ENCODE data around the gene OR2T4. TPM values are rescaled to one million over a fixed set of nuclear protein-coding genes. Genes with fewer than 3 reads are reported as not detected.

The OR2T4 gene
- total and polyA plus RNA-seq, 10 of the 15 experiments (the other 5 are each of a cell fraction or from before 2014, with no cell fraction given) = 0.22 to 0.30 TPM; not detected in 8

DNA sequence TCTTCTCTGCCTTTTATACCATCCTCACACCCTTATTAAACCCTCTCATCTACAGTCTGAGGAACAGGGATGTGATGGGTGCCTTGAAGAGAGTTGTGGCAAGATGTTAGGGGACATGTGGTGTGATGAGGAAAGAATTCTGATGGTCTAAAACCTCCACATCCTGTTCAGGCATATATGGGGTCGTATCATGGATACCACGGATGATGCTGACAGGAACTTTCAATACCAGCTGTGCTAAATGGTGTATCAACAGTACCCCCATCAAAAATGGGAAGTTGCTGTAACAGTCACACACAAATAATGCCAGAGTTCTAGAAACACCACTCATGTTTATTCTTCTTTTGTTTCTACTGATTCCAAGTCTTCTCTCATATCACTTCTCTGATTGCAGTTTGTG, 27.0 kb downstream of the OR2T4 start:
- Histone ChIP-seq H3K27me3 (replicated peaks in 1 of 2; ENCODE audit: control insufficient read depth in 2 of 2, insufficient read depth in 2 of 2, low read length in 1 of 2) (no peaks in the 10 kb centered on the region), H3K4me1 (ENCODE audit: control insufficient read depth, insufficient read depth, low read length) (no peaks in the 10 kb centered on the region), H3K4me2 (ENCODE audit: control insufficient read depth, insufficient read depth) (no peak overlapping the region), H2AFZ (ENCODE audit: control insufficient read depth, low read depth, low read length) (no peak overlapping the region), H3K79me2 (ENCODE audit: control insufficient read depth, insufficient read depth, low read length) (no peaks in the 10 kb centered on the region), H3K36me3 (ENCODE audit: control insufficient read depth in 2 of 2, insufficient read depth in 2 of 2, low read length in 1 of 2) (no peaks in the 10 kb centered on the region), H3K9me3 (replicated peaks; ENCODE audit: control insufficient read depth, insufficient read depth, low read length) (no peaks in the 10 kb centered on the region), H4K20me1 (ENCODE audit: control insufficient read depth, insufficient read depth) (no peaks in the 10 kb centered on the region), H3K4me3 (no peak overlapping the region), H3K9ac (ENCODE audit: control insufficient read depth, insufficient read depth, low read length) (no peak overlapping the region), H3K27ac (ENCODE audit: control insufficient read depth, insufficient read depth) (no peak overlapping the region)
- in situ Hi-C loops (cut with MboI) = no loop called here
- ATAC-seq (no peak), FAIRE-seq (no peak), DNase-seq (ENCODE audit: low read depth, low spot score) (no peak)
- no TSS peak for BruUV-seq (replicated peaks)
- intact Hi-C loops (cut with micrococcal nuclease; ENCODE audit: unreplicated experiment) = no loop called here
- WGBS (ENCODE audit: insufficient coverage, insufficient replicate concordance, low lambda C conversion rate, missing lambda C conversion rate) = 3% methylated on average over 2 of the region's 2 CpGs
- POLR2A ChIA-PET = no interaction called here
- CTCF ChIA-PET = no interaction called here
- SMC1A ChIA-PET (ENCODE audit: uncharacterized antibody, unreplicated experiment) = interaction anchor here (1.1 kb wide), 1 partner anchor 30 kb away, joined by 3 read pairs; no protein-coding TSS in a partner anchor
- RAD21 ChIA-PET (ENCODE audit: unreplicated experiment) = no interaction called here
- no peak for TF ChIP-seq LARP7 (IDR thresholded peaks at IDR 0.05)
- no peak for TF ChIP-seq FOXM1 (IDR thresholded peaks at IDR 0.05; ENCODE audit: low read depth, low read length)
- no peak for TF ChIP-seq NRF1 (conservative IDR thresholded peaks at IDR 0.05; ENCODE audit: low read depth, low read length)
- TF ChIP-seq POU2F2 (IDR thresholded peaks at IDR 0.05; ENCODE audit: borderline replicate concordance, low read depth, low read length) = no peak
- TF ChIP-seq RELA (IDR thresholded peaks at IDR 0.05; ENCODE audit: borderline replicate concordance, partially characterized antibody) = no peak
- TF ChIP-seq HCFC1 (IDR thresholded peaks at IDR 0.05; ENCODE audit: low read length) = no peak
- TF ChIP-seq ASH2L (IDR thresholded peaks at IDR 0.05; ENCODE audit: borderline replicate concordance, low read depth) = no peak
- no peak for TF ChIP-seq SREBF2 (IDR thresholded peaks at IDR 0.05; ENCODE audit: low read length)
- TF ChIP-seq SREBF1 (IDR thresholded peaks at IDR 0.05; ENCODE audit: low read length) = no peak
- no peak for TF ChIP-seq ZBED1 (IDR thresholded peaks at IDR 0.05; ENCODE audit: borderline replicate concordance)
- no peak for TF ChIP-seq E2F4 (IDR thresholded peaks at IDR 0.05; ENCODE audit: low read depth, low read length)
- no peak for TF ChIP-seq KDM1A (IDR thresholded peaks at IDR 0.05; ENCODE audit: borderline replicate concordance)
- TF ChIP-seq NFYA (IDR thresholded peaks at IDR 0.05; ENCODE audit: borderline replicate concordance, low read depth, low read length) = no peak
- TF ChIP-seq CUX1 (IDR thresholded peaks at IDR 0.05; ENCODE audit: insufficient replicate concordance, low read depth, low read length) = no peak
- no peak for TF ChIP-seq CEBPZ (IDR thresholded peaks at IDR 0.05; ENCODE audit: low read depth, low read length)
- TF ChIP-seq NR2C1 (IDR thresholded peaks at IDR 0.05) = no peak
